ENCODE measurements around the gene COQ10A. TPM values are rescaled to one million over a fixed set of nuclear protein-coding genes. Genes with fewer than 3 reads are reported as not detected.

Gene COQ10A
- total and polyA plus RNA-seq, 2 donors (not counting 3 experiments of a cell fraction or from before 2014, with no cell fraction given) = 14.7 to 32.4 TPM

- BruUV-seq (replicated peaks) = no TSS peak
- TF ChIP-seq CTCF (IDR thresholded peaks at IDR 0.05; ENCODE audit: extremely low read depth in 1 of 2, insufficient read depth in 1 of 2, low read depth in 1 of 2, low read length in 2 of 2) (no peak), FOS (IDR thresholded peaks at IDR 0.05; ENCODE audit: borderline replicate concordance, insufficient read depth, low read length) (no peak), GATA2 (IDR thresholded peaks at IDR 0.05; ENCODE audit: insufficient read depth, insufficient read length, low read depth, low read length) (no peak), JUN (IDR thresholded peaks at IDR 0.05; ENCODE audit: borderline replicate concordance, insufficient read depth, insufficient read length, low read depth) (no peak), POLR2AphosphoS5 (IDR thresholded peaks at IDR 0.05; ENCODE audit: insufficient read depth, low read depth, low read length) (no peak), MYC (IDR thresholded peaks at IDR 0.05; ENCODE audit: low read depth, low read length) (no peak), POLR2A (IDR thresholded peaks at IDR 0.05; ENCODE audit: low read depth, low read length) (no peak), EZH2 (IDR thresholded peaks at IDR 0.05; ENCODE audit: borderline replicate concordance, low read depth, low read length, severe bottlenecking) (no peak), MAX (IDR thresholded peaks at IDR 0.05; ENCODE audit: insufficient read depth, insufficient read length) (no peak)
These were observed 14.1 kb upstream of the COQ10A start for GRCh38 chr12:56252649-56253048.

More at GRCh38 chr12:56252649-56253048, 14.1 kb upstream of the COQ10A start:
- Histone ChIP-seq H2AFZ (ENCODE audit: low read depth, low read length) (no peak overlapping the region), H3K4me2 (ENCODE audit: insufficient read depth, low read length) (no peak overlapping the region), H3K27me3 (ENCODE audit: control insufficient read depth in 2 of 2, insufficient read depth in 2 of 2, low read length in 2 of 2) (no peaks in the 10 kb centered on the region), H3K9me3 (replicated peaks; ENCODE audit: control insufficient read depth, insufficient read depth, low read length) (no peaks in the 10 kb centered on the region), H3K4me3 (replicated peaks in 1 of 3; ENCODE audit: insufficient read depth in 1 of 3, low read depth in 1 of 3, low read length in 3 of 3) (no peak overlapping the region), H3K79me2 (ENCODE audit: control insufficient read depth, insufficient read depth, low read length) (peaks cover 22% of the 10 kb centered on the region), H3K36me3 (ENCODE audit: control insufficient read depth in 2 of 2, extremely low read depth in 1 of 2, insufficient read depth in 2 of 2, low read length in 2 of 2) (peaks cover 30 to 56% of the 10 kb centered on the region in 2 experiments), H3K27ac (ENCODE audit: insufficient read depth, low read depth, low read length) (no peak overlapping the region), H4K20me1 (replicated peaks; ENCODE audit: control insufficient read depth, extremely low read depth, insufficient read depth, low read length) (no peaks in the 10 kb centered on the region), H3K9ac (replicated peaks; ENCODE audit: extremely low read depth, insufficient read depth, low read length) (no peak overlapping the region), H3K4me1 (ENCODE audit: control insufficient read depth, extremely low read depth, insufficient read depth, low read length) (peaks cover 12% of the 10 kb centered on the region), H3K9me1 (replicated peaks; ENCODE audit: control insufficient read depth, extremely low read depth, insufficient read depth, low read length) (no peaks in the 10 kb centered on the region)
- no peak for FAIRE-seq
- no peak for DNase-seq (ENCODE audit: low read depth, low spot score)
- POLR2A ChIA-PET = no interaction called here
- intact Hi-C loops (cut with micrococcal nuclease) = no loop called here
- CTCF ChIA-PET = interaction anchor here (1.1 to 1.4 kb wide), 2 partner anchors 11 to 46 kb away, joined by 3 read pairs; no protein-coding TSS in a partner anchor
- dilution Hi-C loops (cut with MboI; ENCODE audit: extremely low pct_ligation_motif_present, low sequenced_read_pairs) = no loop called here

All from endothelial cell of umbilical vein (primary cell).